HEK293 (cell line): ENCODE measurements around the gene PCBD2.

Source experiments
- CTCF ChIA-PET: fragments of 350-600 bp; formaldehyde crosslinking; extraction: SDS; loops from one replicate; lab custom pipeline; 2021; ENCODE audit warnings: antibody characterized with exemption; lab: Yijun Ruan, JAX
- POLR2A ChIA-PET: fragments of 300-600 bp; formaldehyde crosslinking; extraction: SDS; loops from one replicate; lab custom pipeline; 2020; ENCODE audit warnings: antibody characterized with exemption, inconsistent platforms; lab: Yijun Ruan, JAX
- H3K27ac ChIP-seq: fragments of 200-500 bp; sonication (Bioruptor generic); 2 replicates; pipeline ENCODE4 v1.5.1; 2014; ENCODE audit warnings: low read depth, low read length, control low read depth, inconsistent platforms; ENCODE audit errors: extremely low read depth
- H3K36me3 ChIP-seq, 2 experiments: fragments of 200-500 bp in 1 of 2; sonication (Bioruptor generic) in 1 of 2; 1 replicate in 1 of 2; 2 replicates in 1 of 2; pipeline ENCODE4 v1.5.1; 2014 to 2017; ENCODE audit warnings: inconsistent platforms in 2 of 2, low read length in 2 of 2; ENCODE audit not compliant: control insufficient read depth in 2 of 2, insufficient read depth in 1 of 2
- H3K4me1 ChIP-seq: fragments of 200-500 bp; sonication (Bioruptor generic); 2 replicates; pipeline ENCODE4 v1.5.1; 2014; ENCODE audit warnings: mild to moderate bottlenecking, low read length, inconsistent platforms; ENCODE audit not compliant: control insufficient read depth, insufficient read depth
- H3K4me3 ChIP-seq: 2 replicates; pipeline ENCODE4 v1.5.1; 2011; ENCODE audit warnings: low read depth, mild to moderate bottlenecking, control low read depth, low read length, moderate library complexity
- H3K9me3 ChIP-seq: fragments of 200-500 bp; sonication (Bioruptor generic); 2 replicates; pipeline ENCODE4 v1.5.1; 2014; ENCODE audit warnings: low read depth, low read length, inconsistent platforms; ENCODE audit not compliant: control insufficient read depth, insufficient read depth
- GFI1B ChIP-seq: fragments of 450-650 bp; formaldehyde crosslinking; IDR thresholded peaks from 2 replicates; pipeline ENCODE4 v1.5.1; 2016; ENCODE audit warnings: missing biosample characterization, missing genetic modification characterization
- PBX3 ChIP-seq: sonication (generic); formaldehyde crosslinking; IDR thresholded peaks from 2 replicates; pipeline ENCODE4 v1.8.1; 2022; ENCODE audit warnings: mild to moderate bottlenecking, moderate library complexity, missing genetic modification reagents
- RBAK ChIP-seq: fragments of 450-650 bp; formaldehyde crosslinking; IDR thresholded peaks from 2 replicates; pipeline ENCODE4 v1.5.1; 2016; ENCODE audit warnings: missing biosample characterization, missing genetic modification characterization
- WT1 ChIP-seq: fragments of 450-650 bp; formaldehyde crosslinking; IDR thresholded peaks from 2 replicates; pipeline ENCODE4 v1.5.1; 2016; ENCODE audit warnings: missing biosample characterization, missing genetic modification characterization
- YY2 ChIP-seq: fragments of 450-650 bp; formaldehyde crosslinking; IDR thresholded peaks from 2 replicates; pipeline ENCODE4 v1.5.1; 2016; ENCODE audit warnings: missing biosample characterization, missing genetic modification characterization
- ZBTB49 ChIP-seq: fragments of 450-650 bp; formaldehyde crosslinking; IDR thresholded peaks from 2 replicates; pipeline ENCODE4 v1.5.1; 2016; ENCODE audit warnings: missing biosample characterization, missing genetic modification characterization, low read depth
- ZNF10 ChIP-seq: fragments of 450-650 bp; formaldehyde crosslinking; IDR thresholded peaks from 2 replicates; pipeline ENCODE4 v1.5.1; 2017; ENCODE audit warnings: missing biosample characterization, missing genetic modification characterization
- ZNF280D ChIP-seq: fragments of 450-650 bp; formaldehyde crosslinking; IDR thresholded peaks from 2 replicates; pipeline ENCODE4 v1.5.1; 2016; ENCODE audit warnings: missing biosample characterization, missing genetic modification characterization
- ZNF449 ChIP-seq: fragments of 450-650 bp; formaldehyde crosslinking; IDR thresholded peaks from 2 replicates; pipeline ENCODE4 v1.5.1; 2017; ENCODE audit warnings: missing biosample characterization, mild to moderate bottlenecking, missing genetic modification characterization, moderate library complexity
- ZNF544 ChIP-seq: fragments of 450-650 bp; formaldehyde crosslinking; IDR thresholded peaks from 2 replicates; pipeline ENCODE4 v1.5.0; 2017; ENCODE audit warnings: missing biosample characterization, missing genetic modification characterization
- ZNF558 ChIP-seq: fragments of 450-650 bp; formaldehyde crosslinking; IDR thresholded peaks from 2 replicates; pipeline ENCODE4 v1.5.1; 2016; ENCODE audit warnings: missing biosample characterization, missing genetic modification characterization
- ZNF747 ChIP-seq: fragments of 450-650 bp; formaldehyde crosslinking; IDR thresholded peaks from 2 replicates; pipeline ENCODE4 v1.5.1; 2016; ENCODE audit warnings: missing biosample characterization, missing genetic modification characterization
- ZSCAN30 ChIP-seq: fragments of 450-650 bp; IDR thresholded peaks from 2 replicates; pipeline ENCODE4 v1.5.1; 2018; ENCODE audit warnings: missing biosample characterization, mild to moderate bottlenecking, missing genetic modification characterization, moderate library complexity
- ZSCAN4 ChIP-seq: fragments of 450-650 bp; formaldehyde crosslinking; IDR thresholded peaks from 2 replicates; pipeline ENCODE4 v1.5.1; 2017; ENCODE audit warnings: missing biosample characterization, missing genetic modification characterization
- TF ChIP-seq, protein P1 (sequence below): fragments of 450-650 bp; formaldehyde crosslinking; IDR thresholded peaks from 2 replicates; pipeline ENCODE4 v1.5.1; 2016; ENCODE audit warnings: missing biosample characterization, missing genetic modification characterization, low read depth

Gene PCBD2

GRCh38 chr5:134975078-134975715 lies 70.3 kb downstream of the PCBD2 start:
- Histone ChIP-seq H3K4me3 (no peak overlapping the region), H3K27ac (no peak overlapping the region), H3K36me3 (no peaks in the 10 kb centered on the region; a peak in 1 of 3 replicates), H3K4me1 (no peaks in the 10 kb centered on the region), H3K9me3 (no peaks in the 10 kb centered on the region)
- POLR2A ChIA-PET = no interaction called here
- CTCF ChIA-PET = no interaction called here
- TF ChIP-seq WT1 (tag by site-specific recombination) (no peak), GFI1B (tag by site-specific recombination) (no peak), ZSCAN4 (tag by site-specific recombination) (no peak), ZNF747 (tag by site-specific recombination) (no peak), ZNF558 (tag by site-specific recombination) (no peak), ZNF544 (no peak), RBAK (tag by site-specific recombination) (no peak), ZNF10 (tag by site-specific recombination) (no peak), ZBTB49 (no peak), PBX3 (CRISPR knock-in tag) (no peak), ZNF280D (tag by site-specific recombination) (no peak), YY2 (tag by site-specific recombination) (no peak), ZSCAN30 (no peak), ZNF449 (tag by site-specific recombination) (no peak)
- TF ChIP-seq, protein P1, sequence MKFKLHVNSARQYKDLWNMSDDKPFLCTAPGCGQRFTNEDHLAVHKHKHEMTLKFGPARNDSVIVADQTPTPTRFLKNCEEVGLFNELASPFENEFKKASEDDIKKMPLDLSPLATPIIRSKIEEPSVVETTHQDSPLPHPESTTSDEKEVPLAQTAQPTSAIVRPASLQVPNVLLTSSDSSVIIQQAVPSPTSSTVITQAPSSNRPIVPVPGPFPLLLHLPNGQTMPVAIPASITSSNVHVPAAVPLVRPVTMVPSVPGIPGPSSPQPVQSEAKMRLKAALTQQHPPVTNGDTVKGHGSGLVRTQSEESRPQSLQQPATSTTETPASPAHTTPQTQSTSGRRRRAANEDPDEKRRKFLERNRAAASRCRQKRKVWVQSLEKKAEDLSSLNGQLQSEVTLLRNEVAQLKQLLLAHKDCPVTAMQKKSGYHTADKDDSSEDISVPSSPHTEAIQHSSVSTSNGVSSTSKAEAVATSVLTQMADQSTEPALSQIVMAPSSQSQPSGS = no peak
